HL-60 (cell line): ENCODE data around the gene OBSL1.
A peak's percentile ranks its signal among the peaks of the same experiment; 100 is the strongest.

ENCODE experiments used
- DNase-seq, 2 experiments: peaks; one replicate each; pipeline ENCODE4 v3.0.0-alpha.2; 2010 to 2020; ENCODE audit warnings: low read depth in 1 of 2, low spot score in 1 of 2
- H3K27ac ChIP-seq: fragments of 250-450 bp; sonication (Bioruptor Pico); replicated peaks from 2 replicates; pipeline ENCODE4 v1.5.1; 2020; ENCODE audit warnings: mild to moderate bottlenecking, moderate library complexity
- H3K27me3 ChIP-seq: fragments of 250-450 bp; sonication (Bioruptor Pico); 2 replicates; pipeline ENCODE4 v1.5.1; 2021; ENCODE audit warnings: mild to moderate bottlenecking, moderate library complexity; ENCODE audit not compliant: insufficient read depth, poor library complexity, severe bottlenecking
- H3K4me3 ChIP-seq: replicated peaks from 2 replicates; pipeline ENCODE4 v1.5.1; 2011; ENCODE audit warnings: mild to moderate bottlenecking, control low read depth, low read length; ENCODE audit not compliant: insufficient read depth
- CTCF ChIP-seq: IDR thresholded peaks from one replicate; pipeline ENCODE4 v1.5.1; 2011; ENCODE audit warnings: low read length, control low read depth, inconsistent platforms; ENCODE audit not compliant: insufficient read depth
- GABPA ChIP-seq: IDR thresholded peaks from 2 replicates; pipeline ENCODE4 v1.6.1; 2012; ENCODE audit warnings: low read depth
- POLR2AphosphoS5 ChIP-seq: IDR thresholded peaks from 2 replicates; pipeline ENCODE4 v1.6.1; 2012; ENCODE audit warnings: low read depth
- SPI1 ChIP-seq: IDR thresholded peaks from 2 replicates; pipeline ENCODE4 v1.6.1; 2012; ENCODE audit warnings: low read depth, mild to moderate bottlenecking, borderline replicate concordance
- TF ChIP-seq, protein P1 (sequence below): IDR thresholded peaks from 2 replicates; pipeline ENCODE4 v1.6.1; 2012; ENCODE audit warnings: low read depth; ENCODE audit not compliant: insufficient replicate concordance

Gene OBSL1

DNA sequence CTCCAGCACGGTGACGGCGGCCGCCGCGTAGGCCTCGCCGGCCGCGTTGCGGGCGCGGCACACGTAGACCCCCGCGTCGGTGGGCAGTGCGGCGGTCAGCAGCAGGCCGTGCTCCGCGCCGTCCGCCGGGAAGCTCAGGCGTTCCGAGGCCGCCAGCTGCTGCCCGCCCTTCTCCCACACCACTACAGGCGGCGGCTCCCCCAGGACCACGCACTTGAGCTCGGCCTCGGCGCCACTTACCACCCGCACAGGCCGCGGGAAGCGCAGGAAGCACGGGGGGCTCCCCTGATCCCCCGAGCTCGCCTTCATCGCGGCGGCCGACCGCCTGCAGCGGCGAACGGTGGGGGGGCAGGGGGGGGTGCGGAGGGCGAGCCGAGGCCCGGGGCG lies 422 bp downstream of the OBSL1 start:
- Histone ChIP-seq H3K27ac (no peak overlapping the region), H3K27me3 (peaks cover 9% of the 10 kb centered on the region), H3K4me3 (peak overlapping the region; percentile 37)
- no peak for DNase-seq
- TF ChIP-seq GABPA (no peak), SPI1 (no peak), CTCF (no peak)
- TF ChIP-seq, protein P1, sequence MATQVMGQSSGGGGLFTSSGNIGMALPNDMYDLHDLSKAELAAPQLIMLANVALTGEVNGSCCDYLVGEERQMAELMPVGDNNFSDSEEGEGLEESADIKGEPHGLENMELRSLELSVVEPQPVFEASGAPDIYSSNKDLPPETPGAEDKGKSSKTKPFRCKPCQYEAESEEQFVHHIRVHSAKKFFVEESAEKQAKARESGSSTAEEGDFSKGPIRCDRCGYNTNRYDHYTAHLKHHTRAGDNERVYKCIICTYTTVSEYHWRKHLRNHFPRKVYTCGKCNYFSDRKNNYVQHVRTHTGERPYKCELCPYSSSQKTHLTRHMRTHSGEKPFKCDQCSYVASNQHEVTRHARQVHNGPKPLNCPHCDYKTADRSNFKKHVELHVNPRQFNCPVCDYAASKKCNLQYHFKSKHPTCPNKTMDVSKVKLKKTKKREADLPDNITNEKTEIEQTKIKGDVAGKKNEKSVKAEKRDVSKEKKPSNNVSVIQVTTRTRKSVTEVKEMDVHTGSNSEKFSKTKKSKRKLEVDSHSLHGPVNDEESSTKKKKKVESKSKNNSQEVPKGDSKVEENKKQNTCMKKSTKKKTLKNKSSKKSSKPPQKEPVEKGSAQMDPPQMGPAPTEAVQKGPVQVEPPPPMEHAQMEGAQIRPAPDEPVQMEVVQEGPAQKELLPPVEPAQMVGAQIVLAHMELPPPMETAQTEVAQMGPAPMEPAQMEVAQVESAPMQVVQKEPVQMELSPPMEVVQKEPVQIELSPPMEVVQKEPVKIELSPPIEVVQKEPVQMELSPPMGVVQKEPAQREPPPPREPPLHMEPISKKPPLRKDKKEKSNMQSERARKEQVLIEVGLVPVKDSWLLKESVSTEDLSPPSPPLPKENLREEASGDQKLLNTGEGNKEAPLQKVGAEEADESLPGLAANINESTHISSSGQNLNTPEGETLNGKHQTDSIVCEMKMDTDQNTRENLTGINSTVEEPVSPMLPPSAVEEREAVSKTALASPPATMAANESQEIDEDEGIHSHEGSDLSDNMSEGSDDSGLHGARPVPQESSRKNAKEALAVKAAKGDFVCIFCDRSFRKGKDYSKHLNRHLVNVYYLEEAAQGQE: no peak

GRCh38 chr2:219570194-219570923 lies 980 bp downstream of the OBSL1 start:
- no peak for DNase-seq
- peaks cover 9% of the 10 kb centered on the region for H3K27me3 ChIP-seq
- TF ChIP-seq SPI1 (no peak), CTCF (no peak), POLR2AphosphoS5 (no peak), GABPA (no peak)
- TF ChIP-seq, protein P1: no peak
- H3K4me3 ChIP-seq: peak overlapping the region; percentile 25
- no peak overlapping the region for H3K27ac ChIP-seq

GRCh38 chr2:219569635-219570034 lies 1.7 kb downstream of the OBSL1 start:
- no peak overlapping the region for H3K4me3 ChIP-seq
- H3K27me3 ChIP-seq: peaks cover 9% of the 10 kb centered on the region
- H3K27ac ChIP-seq: no peak overlapping the region
- no peak for TF ChIP-seq SPI1
- DNase-seq: no peak

GRCh38 chr2:219569041-219569440 lies 2.3 kb downstream of the OBSL1 start:
- TF ChIP-seq GABPA (no peak), POLR2AphosphoS5 (no peak), SPI1 (no peak)
- Histone ChIP-seq H3K27me3 (peaks cover 9% of the 10 kb centered on the region), H3K4me3 (no peak overlapping the region), H3K27ac (no peak overlapping the region)
- no peak for DNase-seq

DNA sequence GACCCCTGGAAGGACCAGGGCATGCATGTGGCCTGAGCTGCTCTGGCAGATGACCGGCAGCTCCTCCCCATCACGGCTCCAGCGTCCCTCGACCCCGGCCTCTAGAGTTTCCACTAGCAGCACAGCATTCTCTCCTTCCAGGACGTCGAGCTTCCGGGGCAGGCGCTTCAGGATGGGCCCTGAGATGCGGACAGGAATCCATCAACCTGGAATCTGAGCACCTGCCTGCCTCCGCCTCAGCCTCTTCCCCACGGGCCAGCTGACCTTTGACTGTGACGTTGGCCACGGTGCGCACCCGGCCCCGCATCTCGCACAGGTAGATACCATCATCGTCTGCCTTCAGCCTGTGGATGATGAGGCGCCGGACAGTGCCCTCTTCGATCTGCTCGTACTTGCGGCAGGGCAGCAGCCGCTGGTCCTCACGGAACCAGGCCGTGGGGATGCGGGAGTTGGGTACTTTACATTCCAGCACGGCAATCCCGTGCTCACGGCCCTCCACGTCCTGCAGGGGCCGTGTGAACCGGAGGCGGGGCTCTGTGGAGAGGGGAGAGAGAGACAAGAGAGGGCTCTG lies 3.5 kb downstream of the OBSL1 start:
- peaks cover 9% of the 10 kb centered on the region for H3K27me3 ChIP-seq
- H3K27ac ChIP-seq: no peak overlapping the region
- TF ChIP-seq, protein P1: no peak
- TF ChIP-seq SPI1: no peak
- no peak for TF ChIP-seq CTCF
- DNase-seq: no peak
- no peak overlapping the region for H3K4me3 ChIP-seq
